HEK293T (cell line): ENCODE results near the gene SYNJ1.
"Not testable (repeated sequence)": the region's sequence is repeated elsewhere in the genome, so short reads cannot be mapped to it uniquely, and the experiment has no call there.

Experiments used
- CTCF ChIA-PET: fragments of 350-600 bp; formaldehyde crosslinking; extraction: SDS; loops from one replicate; lab custom pipeline; 2021; ENCODE audit warnings: antibody characterized with exemption, inconsistent platforms; lab: Yijun Ruan, JAX
- POLR2A ChIA-PET: fragments of 350-600 bp; formaldehyde crosslinking; extraction: SDS; loops from one replicate; lab custom pipeline; 2020; ENCODE audit warnings: antibody characterized with exemption, inconsistent platforms; lab: Yijun Ruan, JAX
- DNase-seq: peaks from one replicate; pipeline ENCODE4 v3.0.0; 2012; ENCODE audit warnings: mixed read lengths; ENCODE audit errors: extremely low spot score
- ARNT ChIP-seq: fragments of 450-650 bp; IDR thresholded peaks from 2 replicates; pipeline ENCODE4 v1.6.1; 2017; ENCODE audit warnings: mild to moderate bottlenecking
- BHLHE40 ChIP-seq: fragments of 450-650 bp; IDR thresholded peaks from 2 replicates; pipeline ENCODE4 v1.6.1; 2016; ENCODE audit warnings: mild to moderate bottlenecking, moderate library complexity, borderline replicate concordance
- CTBP1 ChIP-seq: fragments of 450-650 bp; IDR thresholded peaks from 2 replicates; pipeline ENCODE4 v1.6.1; 2016; ENCODE audit warnings: borderline replicate concordance
- ELF4 ChIP-seq: fragments of 450-650 bp; IDR thresholded peaks from 2 replicates; pipeline ENCODE4 v1.6.1; 2017; ENCODE audit warnings: antibody characterized with exemption
- FOXA1 ChIP-seq: fragments of 450-650 bp; IDR thresholded peaks from 2 replicates; pipeline ENCODE4 v1.6.1; 2016; ENCODE audit warnings: mild to moderate bottlenecking
- FOXK2 ChIP-seq: fragments of 450-650 bp; IDR thresholded peaks from 2 replicates; pipeline ENCODE4 v1.6.1; 2016; ENCODE audit warnings: mild to moderate bottlenecking
- FOXM1 ChIP-seq: fragments of 450-650 bp; IDR thresholded peaks from 2 replicates; pipeline ENCODE4 v1.6.1; 2017; ENCODE audit warnings: mild to moderate bottlenecking, borderline replicate concordance
- HDGF ChIP-seq: fragments of 450-650 bp; IDR thresholded peaks from 2 replicates; pipeline ENCODE4 v1.6.1; 2017; ENCODE audit warnings: antibody characterized with exemption, borderline replicate concordance
- L3MBTL2 ChIP-seq: fragments of 450-650 bp; conservative IDR thresholded peaks from 2 replicates; pipeline ENCODE4 v1.6.1; 2016; ENCODE audit warnings: mild to moderate bottlenecking
- LEF1 ChIP-seq: fragments of 450-650 bp; IDR thresholded peaks from 2 replicates; pipeline ENCODE4 v1.6.1; 2017; ENCODE audit warnings: mild to moderate bottlenecking, borderline replicate concordance
- NFRKB ChIP-seq: fragments of 450-650 bp; IDR thresholded peaks from 2 replicates; pipeline ENCODE4 v1.6.1; 2016; ENCODE audit warnings: mild to moderate bottlenecking, moderate library complexity
- SP1 ChIP-seq: fragments of 450-650 bp; IDR thresholded peaks from 2 replicates; pipeline ENCODE4 v1.6.1; 2017
- SUZ12 ChIP-seq: fragments of 450-650 bp; IDR thresholded peaks from 2 replicates; pipeline ENCODE4 v1.6.1; 2016; ENCODE audit warnings: mild to moderate bottlenecking
- TARDBP ChIP-seq: fragments of 450-650 bp; IDR thresholded peaks from 2 replicates; pipeline ENCODE4 v1.6.1; 2016
- ZNF384 ChIP-seq: fragments of 450-650 bp; IDR thresholded peaks from 2 replicates; pipeline ENCODE4 v1.6.1; 2016
- TF ChIP-seq, protein P1 (sequence below): fragments of 450-650 bp; IDR thresholded peaks from 2 replicates; pipeline ENCODE4 v1.6.1; 2016

Gene SYNJ1

DNA sequence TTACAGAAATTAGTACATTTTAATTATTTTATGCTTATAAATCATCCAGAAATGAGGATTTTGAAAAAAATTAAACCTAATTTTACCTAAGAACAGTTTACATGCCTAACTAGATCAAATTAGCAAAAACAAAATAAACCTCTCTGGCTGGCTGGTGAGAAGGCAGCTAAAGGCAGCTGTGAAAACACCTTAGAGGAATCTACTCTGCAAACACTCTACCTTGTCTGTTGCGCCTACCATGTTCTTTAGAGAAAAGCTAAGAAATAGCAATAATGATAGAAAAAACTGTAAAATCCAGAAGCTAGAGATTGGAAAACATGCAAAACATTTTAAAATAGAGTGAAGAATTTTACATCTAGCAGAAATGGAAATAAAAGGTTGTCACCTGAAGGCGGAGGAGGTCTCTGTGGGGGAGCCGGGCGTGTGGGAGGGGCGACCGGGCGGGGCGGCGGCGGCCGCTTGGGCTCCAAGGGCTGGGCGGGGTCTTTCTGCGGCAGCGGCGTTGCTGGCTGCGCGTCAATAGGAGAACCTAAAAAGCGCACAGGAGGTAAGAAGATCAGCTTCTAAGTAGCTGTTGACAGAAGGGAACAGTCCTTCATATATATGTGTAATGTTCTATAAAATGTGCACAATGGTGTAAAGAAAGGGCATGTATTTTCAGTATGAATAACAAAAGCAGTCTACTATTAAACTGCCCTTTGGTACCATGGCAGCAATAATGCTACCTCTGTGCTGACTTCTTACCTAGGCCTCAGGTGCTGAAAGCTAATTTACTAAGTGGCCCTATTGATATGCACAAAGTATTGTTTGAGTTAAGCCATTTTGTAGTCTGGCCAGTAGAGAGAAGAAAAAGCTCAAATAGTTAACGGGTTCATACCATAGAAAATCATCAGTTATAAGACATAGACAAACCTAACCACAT is 82.3 kb downstream of the SYNJ1 start:
- POLR2A ChIA-PET, result no interaction called here
- TF ChIP-seq SP1, result no peak
- CTCF ChIA-PET, result no interaction called here
- DNase-seq, result no peak

DNA sequence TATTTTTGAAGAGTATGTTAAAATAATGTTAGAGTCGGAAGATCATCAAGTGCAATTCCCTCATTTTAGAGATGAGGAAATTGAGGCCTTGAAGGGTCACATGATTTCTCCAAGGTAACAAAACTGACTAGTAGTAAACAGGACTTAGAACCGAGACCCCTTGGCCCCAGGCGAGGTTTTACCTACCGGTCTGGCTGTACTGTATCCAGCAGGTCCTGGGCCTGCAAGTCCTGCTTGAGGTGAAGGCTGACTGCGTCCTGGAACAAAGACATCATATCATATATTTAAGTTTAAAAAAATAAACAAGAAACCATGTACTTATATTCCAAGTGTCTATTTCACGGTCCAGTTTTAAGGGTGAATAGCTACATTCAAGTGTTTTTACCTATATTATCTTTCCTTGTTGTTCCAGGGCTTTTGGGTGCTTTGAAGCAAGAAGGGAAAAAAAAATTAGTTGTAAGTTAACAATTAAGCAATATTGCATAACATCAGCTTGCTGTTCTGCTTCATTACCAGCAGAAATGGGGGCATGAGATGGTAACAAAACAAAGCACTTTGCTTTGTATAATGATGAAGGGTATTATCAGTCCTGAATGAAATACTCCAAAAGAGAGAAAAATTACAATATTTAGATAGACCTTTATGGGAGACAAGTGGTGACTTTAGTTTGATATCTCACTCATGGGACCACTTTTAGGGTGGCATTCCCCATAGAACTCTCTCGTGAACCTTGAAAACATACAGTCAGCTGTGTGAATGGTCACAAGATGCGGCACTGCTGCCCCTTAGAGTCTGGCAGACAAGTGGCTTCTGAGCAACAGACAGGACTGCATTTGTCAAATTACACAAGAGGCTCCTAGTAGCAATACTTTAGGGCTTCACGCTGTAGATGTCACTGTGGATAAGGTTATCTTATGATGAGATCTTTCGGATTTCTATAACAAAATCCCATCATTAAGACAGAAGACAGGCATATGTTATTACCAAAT is 85.8 kb downstream of the SYNJ1 start:
- TF ChIP-seq CTBP1, result no peak
- no peak for TF ChIP-seq BHLHE40
- no peak for TF ChIP-seq L3MBTL2
- no peak for TF ChIP-seq SUZ12
- TF ChIP-seq FOXM1, result no peak
- TF ChIP-seq TARDBP, result no peak
- TF ChIP-seq SP1, result no peak
- no peak for TF ChIP-seq NFRKB
- no peak for TF ChIP-seq FOXA1
- no peak for TF ChIP-seq HDGF
- TF ChIP-seq ARNT, result no peak
- TF ChIP-seq ELF4, result no peak
- no peak for TF ChIP-seq ZNF384
- no peak for TF ChIP-seq LEF1
- TF ChIP-seq FOXK2, result no peak
- TF ChIP-seq, protein P1, sequence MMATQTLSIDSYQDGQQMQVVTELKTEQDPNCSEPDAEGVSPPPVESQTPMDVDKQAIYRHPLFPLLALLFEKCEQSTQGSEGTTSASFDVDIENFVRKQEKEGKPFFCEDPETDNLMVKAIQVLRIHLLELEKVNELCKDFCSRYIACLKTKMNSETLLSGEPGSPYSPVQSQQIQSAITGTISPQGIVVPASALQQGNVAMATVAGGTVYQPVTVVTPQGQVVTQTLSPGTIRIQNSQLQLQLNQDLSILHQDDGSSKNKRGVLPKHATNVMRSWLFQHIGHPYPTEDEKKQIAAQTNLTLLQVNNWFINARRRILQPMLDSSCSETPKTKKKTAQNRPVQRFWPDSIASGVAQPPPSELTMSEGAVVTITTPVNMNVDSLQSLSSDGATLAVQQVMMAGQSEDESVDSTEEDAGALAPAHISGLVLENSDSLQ, result no peak
- ChIA-PET CTCF (interaction anchor here (1.4 kb wide), 1 partner anchor 11 kb away, joined by 5 read pairs; no protein-coding TSS in a partner anchor), POLR2A (no interaction called here)
- no peak for DNase-seq

DNA sequence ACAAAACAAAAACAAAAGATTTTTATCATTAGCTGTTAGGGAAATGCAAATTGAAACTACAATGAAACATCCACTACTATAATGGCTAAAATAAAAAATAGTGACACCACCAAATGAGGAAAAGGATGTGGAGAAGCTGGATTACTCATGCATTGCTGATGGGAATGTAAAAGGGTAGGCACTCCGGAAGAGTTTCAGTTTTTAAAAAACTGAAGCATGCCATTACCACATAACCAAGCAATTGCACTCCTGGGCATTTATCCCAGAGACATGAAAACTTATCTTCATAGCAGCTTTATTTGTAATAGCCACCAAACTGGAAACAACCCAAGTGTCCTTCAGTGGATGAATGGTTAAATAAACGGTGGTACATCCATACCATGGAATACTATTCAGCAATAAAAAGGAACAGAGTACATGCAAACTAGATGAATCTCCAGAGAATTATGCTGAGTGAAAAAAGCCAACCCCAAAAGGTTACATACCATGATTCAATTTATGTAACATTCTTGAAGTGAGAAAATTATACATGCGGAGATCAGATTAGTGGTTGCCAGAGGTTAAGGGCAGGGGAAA is 101.1 kb downstream of the SYNJ1 start:
- CTCF ChIA-PET, result no interaction called here
- DNase-seq, result no peak

DNA sequence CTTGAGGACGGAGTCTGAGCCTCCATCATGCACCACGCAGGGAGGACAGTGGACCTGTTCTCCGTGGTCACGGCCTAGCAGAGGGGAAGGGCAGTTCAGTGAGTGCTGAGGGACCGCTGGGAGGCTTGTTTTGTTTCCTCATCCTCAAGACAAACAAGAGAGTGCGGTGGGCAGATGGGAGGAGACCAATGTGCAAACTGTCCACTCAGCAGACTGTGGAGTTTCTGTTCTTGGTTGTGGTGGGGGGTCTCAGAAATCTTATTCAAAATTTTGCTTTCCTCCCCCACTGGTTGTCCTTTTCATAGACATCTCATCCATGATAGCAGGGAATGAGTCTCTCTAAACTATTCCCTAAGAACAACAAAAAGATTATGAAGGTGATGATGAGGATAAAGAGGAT is 109.6 kb downstream of the SYNJ1 start:
- CTCF ChIA-PET, POLR2A ChIA-PET, DNase-seq: not testable (repeated sequence)

More for the DNA sequence above, 101.1 kb downstream of the SYNJ1 start:
- POLR2A ChIA-PET, result no interaction called here
- TF ChIP-seq NFRKB (no peak), L3MBTL2 (no peak), SUZ12 (no peak), ZNF384 (no peak), FOXM1 (no peak), HDGF (no peak), FOXA1 (no peak), CTBP1 (no peak), ELF4 (no peak), FOXK2 (no peak), ARNT (no peak)
- TF ChIP-seq, protein P1, result no peak

DNA sequence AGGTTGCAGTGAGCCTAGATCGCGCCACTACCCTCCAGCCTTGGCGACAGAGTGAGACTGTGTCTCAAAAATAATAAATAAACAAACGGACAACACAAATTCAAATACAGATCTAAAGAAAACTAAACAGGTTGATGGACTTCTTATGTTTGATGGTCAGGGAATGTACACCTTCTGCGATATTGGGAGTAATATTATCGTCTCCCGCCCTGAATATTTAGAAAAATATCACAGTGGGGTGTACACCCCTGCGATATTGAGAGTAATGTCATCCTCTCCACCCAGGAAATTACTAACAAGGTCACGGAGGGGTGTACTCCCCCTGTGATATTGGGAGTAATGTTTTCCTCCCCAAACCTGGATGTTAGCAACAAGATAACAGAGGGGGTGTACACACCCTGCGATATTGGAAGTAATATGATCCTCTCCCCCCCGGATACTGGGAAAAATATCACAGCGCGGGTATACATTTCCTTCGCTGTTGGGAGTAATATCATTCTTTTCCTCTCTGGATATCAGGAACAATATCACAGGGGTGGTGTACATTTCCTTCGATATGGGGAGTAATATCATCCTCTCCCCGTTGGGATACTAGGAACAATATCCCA is 114.3 kb downstream of the SYNJ1 start:
- CTCF ChIA-PET, result no interaction called here
- DNase-seq, result no peak
- TF ChIP-seq ZNF384, result no peak
- TF ChIP-seq SUZ12, result no peak
- TF ChIP-seq L3MBTL2, result no peak
- TF ChIP-seq SP1, result no peak
- no peak for TF ChIP-seq FOXM1
- no peak for TF ChIP-seq NFRKB
- TF ChIP-seq FOXK2, result no peak
- POLR2A ChIA-PET, result interaction anchor here (1.5 to 2.5 kb wide), 2 partner anchors 11 to 115 kb away, joined by 6 to 7 read pairs; no protein-coding TSS in a partner anchor

DNA sequence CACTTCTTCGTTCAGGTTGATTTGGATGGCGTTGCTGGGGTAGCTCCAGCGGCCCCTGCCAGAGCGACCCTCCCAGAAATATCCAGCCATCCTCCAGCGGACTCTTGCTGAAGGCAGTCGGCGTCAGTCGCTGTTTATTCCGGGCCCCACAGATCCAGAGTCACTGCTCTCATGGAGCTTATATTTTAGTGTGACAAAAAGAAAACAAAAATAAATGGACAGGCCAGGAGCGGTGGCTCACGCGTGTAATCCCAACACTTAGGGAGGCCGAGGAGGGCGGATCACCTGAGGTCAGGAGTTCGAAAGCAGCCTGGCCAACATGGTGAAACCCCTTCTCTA is 114.8 kb downstream of the SYNJ1 start:
- ChIA-PET POLR2A (interaction anchor here (0.8 to 2.5 kb wide), 3 partner anchors 11 to 116 kb away, joined by 3 to 7 read pairs (median 6); no protein-coding TSS in a partner anchor), CTCF (interaction anchor here (1.3 kb wide), 1 partner anchor 11 kb away, joined by 7 read pairs; no protein-coding TSS in a partner anchor)
- TF ChIP-seq SUZ12 (no peak), ARNT (no peak), ZNF384 (no peak), L3MBTL2 (no peak), CTBP1 (no peak), HDGF (no peak), FOXM1 (no peak)
- DNase-seq, result no peak
